K562 (cell line): ENCODE measurements around the gene ENTREP3. TPM values are rescaled to one million over a fixed set of nuclear protein-coding genes. Genes with fewer than 3 reads are reported as not detected.

Experiments used
- ATF1 ChIP-seq, 2 experiments: fragments of 450-650 bp in 1 of 2; IDR thresholded peaks; 2 replicates each; pipeline ENCODE4 v1.6.1; 2016; ENCODE audit warnings: missing compliant biosample characterization in 1 of 2, missing genetic modification characterization in 1 of 2
- CEBPG ChIP-seq, 3 experiments: fragments of 200-800 bp in 1 of 3; sonication (Bioruptor generic) in 1 of 3; sonication (generic) in 1 of 3; formaldehyde crosslinking in 1 of 3; IDR thresholded peaks in 2 of 3; conservative IDR thresholded peaks in 1 of 3; 2 replicates each; pipeline versions ENCODE4 v1.6.1 to v1.8.0; 2016 to 2022; ENCODE audit warnings: missing compliant biosample characterization in 2 of 3, missing genetic modification characterization in 2 of 3, mild to moderate bottlenecking in 1 of 3, missing genetic modification reagents in 1 of 3
- CREB3 ChIP-seq: fragments of 450-650 bp; conservative IDR thresholded peaks from 2 replicates; pipeline ENCODE4 v1.6.1; 2016; ENCODE audit warnings: missing genetic modification characterization, low read depth, mild to moderate bottlenecking, missing compliant biosample characterization, moderate library complexity
- E2F4 ChIP-seq: sonication (generic); formaldehyde crosslinking; IDR thresholded peaks from 2 replicates; pipeline ENCODE4 v1.8.0; 2022; ENCODE audit warnings: mild to moderate bottlenecking, low read depth, missing genetic modification reagents
- EP400 ChIP-seq: fragments of 450-650 bp; IDR thresholded peaks from 2 replicates; pipeline ENCODE4 v1.6.1; 2017; ENCODE audit warnings: antibody characterized with exemption, mild to moderate bottlenecking, moderate library complexity
- GABPB1 ChIP-seq: sonication (generic); formaldehyde crosslinking; IDR thresholded peaks from 2 replicates; pipeline ENCODE4 v1.8.0; 2022; ENCODE audit warnings: mild to moderate bottlenecking, missing genetic modification reagents
- HCFC1 ChIP-seq: IDR thresholded peaks from 2 replicates; pipeline ENCODE4 v1.6.1; 2012; ENCODE audit warnings: low read depth, low read length, improper control_type of control experiment
- HDAC6 ChIP-seq: IDR thresholded peaks from 2 replicates; pipeline ENCODE4 v1.6.1; 2012; ENCODE audit warnings: low read depth, mild to moderate bottlenecking, control low read depth, inconsistent platforms, low read length, moderate library complexity
- KAT8 ChIP-seq: fragments of 450-650 bp; IDR thresholded peaks from 2 replicates; pipeline ENCODE4 v1.6.1; 2016; ENCODE audit warnings: low read depth, mild to moderate bottlenecking
- MITF ChIP-seq: IDR thresholded peaks from 2 replicates; pipeline ENCODE4 v1.6.1; 2014; ENCODE audit warnings: antibody characterized with exemption
- MTA2 ChIP-seq: fragments of 450-650 bp; IDR thresholded peaks from 2 replicates; pipeline ENCODE4 v1.6.1; 2016; ENCODE audit warnings: low read depth
- MYC ChIP-seq, 2 experiments: fragments of 250-450 bp in 1 of 2; sonication (Bioruptor Pico) in 1 of 2; IDR thresholded peaks; 2 replicates each; pipeline versions ENCODE4 v1.5.1 to v1.6.1; 2012 to 2021; ENCODE audit warnings: low read depth in 2 of 2, borderline replicate concordance in 1 of 2, improper control_type of control experiment in 1 of 2, low read length in 1 of 2, mild to moderate bottlenecking in 1 of 2, moderate library complexity in 1 of 2
- NONO ChIP-seq, 2 experiments: fragments of 200-400 bp in 1 of 2; fragments of 450-650 bp in 1 of 2; formaldehyde crosslinking in 1 of 2; IDR thresholded peaks; 2 replicates each; pipeline ENCODE4 v1.6.1; 2017; ENCODE audit warnings: low read depth in 2 of 2, mild to moderate bottlenecking in 2 of 2, moderate library complexity in 2 of 2, low read length in 1 of 2
- POLR3G ChIP-seq: IDR thresholded peaks from 2 replicates; pipeline ENCODE4 v1.6.1; 2011; ENCODE audit not compliant: insufficient read length, insufficient replicate concordance; ENCODE audit errors: extremely low read depth
- RBM25 ChIP-seq: fragments of 200-400 bp; formaldehyde crosslinking; IDR thresholded peaks from 2 replicates; pipeline ENCODE4 v1.6.1; 2018; ENCODE audit warnings: low read length, low read depth, moderate library complexity; ENCODE audit not compliant: severe bottlenecking
- SIN3B ChIP-seq: fragments of 450-650 bp; IDR thresholded peaks from 2 replicates; pipeline ENCODE4 v1.6.1; 2017; ENCODE audit warnings: low read depth, mild to moderate bottlenecking, moderate library complexity
- SREBF1 ChIP-seq: fragments of 150-350 bp; IDR thresholded peaks from 2 replicates; pipeline ENCODE4 v1.6.1; 2014; ENCODE audit warnings: antibody characterized with exemption, low read depth, low read length, borderline replicate concordance
- TSC22D4 ChIP-seq: fragments of 450-650 bp; IDR thresholded peaks from 2 replicates; pipeline ENCODE4 v1.6.1; 2016; ENCODE audit warnings: missing genetic modification characterization, missing biosample characterization, control low read depth
- ZNF12 ChIP-seq: sonication (generic); formaldehyde crosslinking; IDR thresholded peaks from 2 replicates; pipeline ENCODE4 v1.4.0; 2020; ENCODE audit warnings: mild to moderate bottlenecking, missing genetic modification reagents
- ZNF23 ChIP-seq: fragments of 250-450 bp; sonication (Bioruptor Pico); IDR thresholded peaks from 2 replicates; pipeline ENCODE4 v1.4.0; 2020; ENCODE audit warnings: mild to moderate bottlenecking
- ZNF785 ChIP-seq: fragments of 250-450 bp; sonication (Bioruptor Pico); IDR thresholded peaks from 2 replicates; pipeline ENCODE4 v1.4.0; 2020; ENCODE audit warnings: mild to moderate bottlenecking
- polyA plus RNA-seq, 8 experiments: library from polyadenylated mRNA; depleted of rRNA in 4 of 8; stranded (reverse) in 5 of 8; unstranded in 3 of 8; fragments of >200 nt; fragmentation: Nextera tagmentation in 2 of 8; fragmentation: Illumina TruSeq in 1 of 8; extraction: Ambion mirVana in 2 of 8; extraction: Trizol in 1 of 8; gene quantifications; 2 replicates each; pipeline versions ENCODE4 v1.2.1 to v1.2.3, GENCODE V29; 2011 to 2014; ENCODE audit warnings: inconsistent platforms in 1 of 8, missing spikeins in 1 of 8
- total RNA-seq, 7 experiments: library from RNA; depleted of rRNA in 6 of 7; stranded (reverse); fragments of >200 nt in 6 of 7; fragmentation: Illumina TruSeq in 2 of 7; extraction: Trizol in 2 of 7; gene quantifications; 2 replicates each; pipeline versions ENCODE4 v1.2.1 to v1.2.3, GENCODE V29; 2011 to 2021; ENCODE audit warnings: low replicate concordance in 1 of 7
- TF ChIP-seq, protein P1 (sequence below): fragments of 200-800 bp; sonication (Bioruptor generic); IDR thresholded peaks from 2 replicates; pipeline ENCODE4 v1.6.1; 2017; ENCODE audit warnings: missing genetic modification characterization, missing compliant biosample characterization

The ENTREP3 gene
- total and polyA plus RNA-seq, 9 of the 15 experiments (the other 6 are each of a cell fraction or from before 2014, with no cell fraction given): 1.9 to 41.8 (median 5.9) TPM

DNA sequence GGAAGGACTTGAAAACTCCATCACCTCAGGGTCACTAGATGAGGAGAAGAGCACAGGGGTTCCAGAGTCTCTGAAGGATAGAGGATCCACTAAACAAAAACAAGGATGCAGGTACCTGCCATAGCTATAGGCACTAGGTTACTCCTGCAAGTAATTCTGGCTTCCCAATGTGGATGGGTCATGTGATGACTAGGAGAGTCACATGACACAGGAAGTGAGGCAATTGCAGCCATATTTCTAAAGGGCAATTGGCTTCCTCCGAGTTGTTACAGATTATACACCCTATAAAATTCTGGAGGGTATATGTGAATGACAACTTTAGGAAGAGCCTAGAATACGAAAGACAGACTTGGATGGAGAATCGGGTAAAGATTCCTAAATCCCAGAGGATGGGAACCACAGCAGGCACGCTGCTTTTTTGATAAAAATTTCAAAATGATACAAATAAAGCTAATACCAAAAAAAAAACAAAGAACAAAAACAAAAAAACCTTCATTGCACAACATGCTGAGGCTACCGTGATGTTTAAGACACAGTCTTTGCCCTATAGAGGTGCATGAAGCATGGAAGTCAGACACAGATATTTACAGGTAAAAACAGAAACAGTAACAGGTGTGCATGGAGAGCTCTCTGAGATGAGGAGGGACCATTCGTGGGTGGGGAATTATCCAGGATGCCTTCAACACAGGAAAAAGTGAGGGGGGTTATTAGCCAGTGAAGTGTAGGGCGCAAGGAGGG lies 36.3 kb downstream of the ENTREP3 start (continued):
- TF ChIP-seq NONO (IDR thresholded peaks at IDR 0.05; ENCODE audit: low read depth in 2 of 2, low read length in 1 of 2) (no peak), E2F4 (CRISPR knock-in tag) (no peak), MYC (IDR thresholded peaks at IDR 0.05; ENCODE audit: low read depth, low read length) (no peak), MYC (CRISPR knock-in tag; IDR thresholded peaks at IDR 0.05; ENCODE audit: borderline replicate concordance, low read depth) (no peak), MITF (peak; percentile 72), HCFC1 (peak; percentile 91), ZNF23 (CRISPR knock-in tag) (no peak), ATF1 (CRISPR knock-in tag; IDR thresholded peaks at IDR 0.05) (no peak), ATF1 (tag; IDR thresholded peaks at IDR 0.05) (0 out of 2 replicates have a peak, but pooled peaks have one; percentile 28), EP400 (0 out of 2 replicates have a peak, but pooled peaks have one; percentile 25), CEBPG (CRISPR knock-in tag; IDR thresholded peaks at IDR 0.05) (no peak), CEBPG (tag; conservative IDR thresholded peaks at IDR 0.05 in 1 of 2, IDR thresholded peaks at IDR 0.05 in 1 of 2) (peak in 1 of 2 experiments; percentile 59; a peak in 1 of 4 replicates), KAT8 (no peak), TSC22D4 (tag) (no peak), HDAC6 (no peak), GABPB1 (CRISPR knock-in tag) (peak; percentile 43; the same call in 1 of the 2 replicates), CREB3 (tag) (peak; percentile 66; the same call in 1 of the 2 replicates), SIN3B (0 out of 2 replicates have a peak, but pooled peaks have one; percentile 25), ZNF12 (CRISPR knock-in tag) (no peak), POLR3G (no peak), MTA2 (no peak), ZNF785 (CRISPR knock-in tag) (no peak), SREBF1 (no peak), RBM25 (no peak)
- TF ChIP-seq, protein P1, sequence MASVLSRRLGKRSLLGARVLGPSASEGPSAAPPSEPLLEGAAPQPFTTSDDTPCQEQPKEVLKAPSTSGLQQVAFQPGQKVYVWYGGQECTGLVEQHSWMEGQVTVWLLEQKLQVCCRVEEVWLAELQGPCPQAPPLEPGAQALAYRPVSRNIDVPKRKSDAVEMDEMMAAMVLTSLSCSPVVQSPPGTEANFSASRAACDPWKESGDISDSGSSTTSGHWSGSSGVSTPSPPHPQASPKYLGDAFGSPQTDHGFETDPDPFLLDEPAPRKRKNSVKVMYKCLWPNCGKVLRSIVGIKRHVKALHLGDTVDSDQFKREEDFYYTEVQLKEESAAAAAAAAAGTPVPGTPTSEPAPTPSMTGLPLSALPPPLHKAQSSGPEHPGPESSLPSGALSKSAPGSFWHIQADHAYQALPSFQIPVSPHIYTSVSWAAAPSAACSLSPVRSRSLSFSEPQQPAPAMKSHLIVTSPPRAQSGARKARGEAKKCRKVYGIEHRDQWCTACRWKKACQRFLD (CRISPR knock-in tag): peak; percentile 69
